GM12864 (cell line): ENCODE results near the gene BMF.
A peak's percentile ranks its signal among the peaks of the same experiment; 100 is the strongest.

ENCODE experiments used
- DNase-seq: peaks from one replicate; pipeline ENCODE4 v3.0.0-alpha.2; 2011; ENCODE audit warnings: low read depth
- H3K4me3 ChIP-seq: 2 replicates; pipeline ENCODE4 v1.5.1; 2011; ENCODE audit warnings: mild to moderate bottlenecking, low read depth, low read length, control low read depth
- TF ChIP-seq, protein P1 (sequence below): IDR thresholded peaks from 2 replicates; pipeline ENCODE4 v1.5.1; 2011; ENCODE audit warnings: low read depth, mild to moderate bottlenecking, moderate library complexity, low read length, control low read depth, inconsistent platforms; ENCODE audit errors: missing control alignments

The BMF gene

DNA sequence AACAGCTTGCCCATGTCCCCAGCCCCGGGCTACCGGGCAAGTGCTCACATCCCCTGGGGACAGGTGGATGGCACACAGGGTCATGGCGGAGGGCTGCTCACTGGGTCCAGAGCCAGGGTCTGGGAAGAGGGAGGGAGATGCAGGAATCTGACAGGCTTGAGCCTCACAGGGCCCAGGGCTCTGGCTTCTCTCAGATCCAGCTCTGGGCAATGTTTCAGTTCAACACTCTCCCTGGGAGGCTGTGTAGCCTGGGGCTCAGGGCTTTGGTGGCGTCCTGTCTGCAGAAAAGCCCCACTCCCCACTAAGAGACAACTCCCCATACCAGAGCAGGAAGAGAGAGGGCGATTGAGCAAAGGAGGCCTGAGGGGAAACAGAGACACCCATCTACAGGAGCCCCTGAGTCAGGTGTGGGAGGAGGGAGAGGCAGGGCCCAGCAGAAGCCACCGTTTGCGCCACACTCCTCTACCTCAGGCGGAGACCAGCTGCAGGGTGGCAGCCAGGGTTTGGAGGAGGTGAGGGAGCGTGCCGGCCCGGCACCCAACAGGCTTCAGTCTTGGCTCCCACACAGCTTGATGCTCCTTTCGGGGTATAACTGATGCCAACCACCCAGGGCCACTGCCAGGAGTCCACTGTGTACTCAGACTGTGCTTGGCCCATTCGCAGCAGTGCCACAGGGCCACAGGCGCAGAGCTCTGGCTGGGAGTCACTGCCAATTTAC lies 52.9 kb downstream of the BMF start:
- TF ChIP-seq, protein P1, sequence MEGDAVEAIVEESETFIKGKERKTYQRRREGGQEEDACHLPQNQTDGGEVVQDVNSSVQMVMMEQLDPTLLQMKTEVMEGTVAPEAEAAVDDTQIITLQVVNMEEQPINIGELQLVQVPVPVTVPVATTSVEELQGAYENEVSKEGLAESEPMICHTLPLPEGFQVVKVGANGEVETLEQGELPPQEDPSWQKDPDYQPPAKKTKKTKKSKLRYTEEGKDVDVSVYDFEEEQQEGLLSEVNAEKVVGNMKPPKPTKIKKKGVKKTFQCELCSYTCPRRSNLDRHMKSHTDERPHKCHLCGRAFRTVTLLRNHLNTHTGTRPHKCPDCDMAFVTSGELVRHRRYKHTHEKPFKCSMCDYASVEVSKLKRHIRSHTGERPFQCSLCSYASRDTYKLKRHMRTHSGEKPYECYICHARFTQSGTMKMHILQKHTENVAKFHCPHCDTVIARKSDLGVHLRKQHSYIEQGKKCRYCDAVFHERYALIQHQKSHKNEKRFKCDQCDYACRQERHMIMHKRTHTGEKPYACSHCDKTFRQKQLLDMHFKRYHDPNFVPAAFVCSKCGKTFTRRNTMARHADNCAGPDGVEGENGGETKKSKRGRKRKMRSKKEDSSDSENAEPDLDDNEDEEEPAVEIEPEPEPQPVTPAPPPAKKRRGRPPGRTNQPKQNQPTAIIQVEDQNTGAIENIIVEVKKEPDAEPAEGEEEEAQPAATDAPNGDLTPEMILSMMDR: no peak
- no peak overlapping the region for H3K4me3 ChIP-seq
- no peak for DNase-seq

DNA sequence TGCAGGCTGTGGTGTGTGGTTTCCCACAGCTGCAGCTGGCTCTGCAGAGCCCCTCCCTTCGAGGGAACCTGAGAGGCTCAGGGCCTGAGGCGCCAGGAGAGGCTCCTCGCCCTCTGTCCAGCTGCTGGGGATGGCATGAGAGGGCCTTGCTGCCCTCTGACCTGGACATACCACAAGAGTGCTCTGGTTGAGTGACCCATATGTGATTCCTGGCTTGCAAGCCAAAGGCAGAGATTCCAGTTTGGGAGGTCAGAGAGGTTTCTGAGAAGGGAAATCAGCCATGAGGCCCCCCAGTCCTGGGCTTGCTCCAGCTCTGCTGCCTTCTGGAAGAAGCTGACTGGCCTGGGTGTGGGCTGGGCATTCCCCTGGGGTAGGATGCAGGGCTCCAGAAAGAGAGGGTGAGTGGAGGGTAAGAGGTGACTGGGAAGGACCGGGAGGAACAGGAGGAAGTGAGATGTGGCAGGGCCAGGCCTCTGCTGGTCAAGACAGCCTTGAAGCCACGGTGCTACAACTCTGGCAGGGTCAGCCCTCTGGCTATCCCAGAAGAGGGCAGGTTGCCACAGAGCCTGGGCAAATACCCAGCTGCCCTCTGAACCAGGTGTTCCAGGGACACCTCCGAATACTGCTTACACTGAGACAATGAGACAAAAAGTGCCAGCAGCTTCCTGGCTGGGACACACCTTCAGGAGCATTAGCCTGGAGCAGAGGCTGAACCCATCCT lies 53.7 kb downstream of the BMF start:
- no peak for DNase-seq
- H3K4me3 ChIP-seq: no peak overlapping the region

DNA sequence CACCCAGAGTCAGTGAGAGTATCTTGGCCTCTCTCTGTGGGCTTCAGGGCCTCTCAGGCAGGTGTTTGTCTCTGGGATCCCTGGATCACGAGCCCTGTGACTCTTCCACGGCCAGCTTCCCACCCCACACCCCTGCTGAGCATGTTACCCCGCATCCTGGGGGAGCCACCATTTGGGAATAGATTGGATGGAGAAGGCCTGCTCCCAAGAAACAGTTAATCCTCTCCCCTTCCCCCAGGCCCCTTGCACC lies 54.1 kb downstream of the BMF start:
- H3K4me3 ChIP-seq: no peak overlapping the region
- DNase-seq: no peak
- TF ChIP-seq, protein P1: no peak

More for the DNA sequence above, 53.7 kb downstream of the BMF start:
- TF ChIP-seq, protein P1: no peak

DNA sequence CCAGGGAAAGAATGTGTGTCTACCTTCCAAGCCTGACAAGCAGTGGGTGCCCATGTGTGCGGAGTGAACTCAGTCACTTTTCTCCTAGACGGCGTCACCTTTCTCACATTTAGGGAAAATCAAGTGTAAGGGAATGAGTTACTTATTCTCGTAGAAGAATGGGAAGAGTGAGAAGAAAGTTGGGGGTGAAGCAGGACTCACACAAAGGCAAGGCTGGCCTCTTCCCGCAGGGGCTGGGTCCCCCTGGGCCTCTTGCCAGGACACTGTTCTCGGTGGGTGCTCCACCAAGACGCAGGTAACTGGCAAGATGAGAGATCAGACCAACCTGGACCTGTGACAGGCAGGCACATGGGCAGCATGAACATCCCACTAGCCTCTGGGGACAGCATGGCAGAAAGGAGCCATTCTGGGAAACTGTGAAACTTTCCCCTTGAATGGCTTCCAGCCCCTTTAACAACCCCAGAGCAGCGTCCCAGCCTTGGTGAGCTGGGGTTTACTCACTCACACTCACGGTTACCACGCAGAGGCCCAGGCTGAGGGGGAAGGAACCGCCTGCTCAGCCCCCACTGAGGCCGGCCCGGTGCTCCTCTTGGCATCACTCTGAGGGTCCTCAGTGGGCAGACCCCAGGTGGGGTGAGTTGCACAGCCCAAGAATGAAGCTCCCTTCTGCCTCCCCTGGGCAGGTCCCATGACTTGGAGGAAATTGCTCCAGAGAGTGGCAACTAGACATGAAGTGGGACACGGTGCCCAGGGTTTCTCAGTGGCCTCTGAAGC lies 54.7 kb downstream of the BMF start:
- H3K4me3 ChIP-seq: no peak overlapping the region
- DNase-seq: no peak
- TF ChIP-seq, protein P1: no peak

DNA sequence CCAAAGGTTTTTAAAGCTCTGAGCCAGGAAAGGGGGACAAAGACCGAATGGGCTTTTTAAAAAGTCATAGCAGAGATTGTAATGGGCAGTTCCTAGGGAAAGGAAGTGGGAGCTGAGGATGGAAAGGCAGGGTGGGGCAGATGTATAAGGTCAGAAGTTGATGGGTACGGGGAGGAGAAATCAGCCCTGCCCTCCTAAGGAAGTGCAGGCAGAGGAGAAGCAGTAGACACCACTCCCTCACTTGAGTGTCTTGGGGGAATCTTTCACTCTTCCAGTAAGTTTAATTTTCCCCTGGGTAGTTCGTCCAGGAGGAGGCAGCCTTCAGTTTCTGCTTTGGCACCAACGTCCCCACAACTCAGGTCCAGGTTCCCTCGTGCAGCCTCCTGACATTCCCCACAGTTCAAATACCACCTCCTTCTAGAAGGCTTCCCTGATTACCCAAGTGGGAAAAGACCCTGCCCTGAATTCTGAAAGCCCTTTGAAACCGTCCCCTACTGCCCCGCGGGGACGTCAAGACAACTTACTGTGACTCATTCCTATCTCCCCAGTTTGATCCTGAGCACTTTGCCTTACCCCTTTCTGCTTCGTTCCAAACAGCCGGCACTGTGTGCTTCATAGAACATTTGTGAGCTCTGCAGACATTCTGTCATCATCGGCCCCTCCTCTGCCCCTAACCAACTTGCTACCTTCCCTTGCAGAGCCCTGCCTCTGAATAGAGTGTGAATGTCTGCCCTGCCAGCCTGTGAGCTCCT lies 55.4 kb downstream of the BMF start:
- TF ChIP-seq, protein P1: peak; percentile 35
- DNase-seq: no peak
- H3K4me3 ChIP-seq: no peak overlapping the region

DNA sequence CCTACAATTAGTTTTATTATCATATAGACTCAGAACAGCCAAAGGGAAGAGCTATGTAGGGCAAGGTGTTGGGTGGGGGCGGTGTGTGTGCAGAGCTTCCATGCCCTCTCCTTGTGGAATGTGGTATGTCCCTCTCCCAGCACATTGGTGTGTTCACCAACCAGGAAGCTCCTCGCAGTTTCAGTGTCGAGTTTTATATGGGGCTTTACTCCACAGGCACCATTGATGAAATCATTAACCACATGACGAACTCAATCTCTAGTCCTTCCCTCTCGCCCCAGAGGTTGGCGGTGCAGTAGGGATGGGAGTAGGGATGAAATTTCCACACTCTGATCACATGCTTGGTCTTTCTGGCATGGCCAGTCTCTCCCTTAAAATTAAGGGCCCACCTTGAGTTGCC lies 56.1 kb downstream of the BMF start:
- DNase-seq: no peak
- no peak overlapping the region for H3K4me3 ChIP-seq
- TF ChIP-seq, protein P1: no peak
